Measurements from ENCODE around the gene ERCC1.

GRCh38 chr19:45462174-45462573 lies 38.5 kb upstream of the ERCC1 start:
- TF ChIP-seq FOXA1 (IDR thresholded peaks at IDR 0.05) (no peak), CTCF (IDR thresholded peaks at IDR 0.05; ENCODE audit: low read depth, low read length, missing input control) (no peak), TAF1 (conservative IDR thresholded peaks at IDR 0.05) (no peak), GABPA (IDR thresholded peaks at IDR 0.05 in 1 of 2, conservative IDR thresholded peaks at IDR 0.05 in 1 of 2) (no peak), EGR1 (IDR thresholded peaks at IDR 0.05; ENCODE audit: low read depth in 2 of 2) (no peak)
